Testis (tissue), 5 donors: ENCODE measurements around the gene GALM. TPM values are rescaled to one million over a fixed set of nuclear protein-coding genes. Genes with fewer than 3 reads are reported as not detected.
A peak's percentile ranks its signal among the peaks of the same experiment; 100 is the strongest.

Experiments used
- DNase-seq: peaks from one replicate; pipeline ENCODE4 v3.0.0-alpha.2; 2019
- H3K27ac ChIP-seq, 2 donors: fragments of 200-600 bp; sonication (generic); one replicate each; pipeline ENCODE4 v1.5.1; 2019
- H3K27me3 ChIP-seq: fragments of 200-600 bp; sonication (generic); one replicate; pipeline ENCODE4 v1.5.1; 2019
- H3K36me3 ChIP-seq: fragments of 200-600 bp; sonication (generic); one replicate; pipeline ENCODE4 v1.5.1; 2017; ENCODE audit warnings: low read depth; ENCODE audit errors: missing control alignments
- H3K4me1 ChIP-seq: fragments of 200-600 bp; sonication (generic); one replicate; pipeline ENCODE4 v1.5.1; 2019
- H3K4me3 ChIP-seq, 2 donors: fragments of 200-600 bp; sonication (generic); one replicate each; pipeline ENCODE4 v1.5.1; 2017 to 2019
- H3K9me3 ChIP-seq: fragments of 200-600 bp; sonication (generic); one replicate; pipeline ENCODE4 v1.5.1; 2017
- POLR2A ChIP-seq: fragments of 450-650 bp; IDR thresholded peaks from one replicate; pipeline ENCODE4 v1.6.1; 2017; ENCODE audit warnings: antibody characterized with exemption, mild to moderate bottlenecking, moderate library complexity
- WGBS, 2 donors: methylation state at CpG; one replicate each; pipeline ENCODE4 v1.1.5; 2018; 5-methylcytosine and 5-hydroxymethylcytosine counted together
- intact Hi-C: fragments of 100-400 bp; cut with DNase I; formaldehyde crosslinking; loops from one replicate; pipeline ENCODE4 v1.15.1; 2023; ENCODE audit warnings: low total_unique reads
- long read RNA-seq, 2 donors: transcript quantifications; one replicate each; lab custom pipeline, GENCODE V29; 2026
- polyA plus RNA-seq: library from polyadenylated mRNA; stranded (reverse); fragments of 350-450 nt; fragmentation: Illumina TruSeq; extraction: RNeasy Lipid Tissue Mini Kit (QIAGEN cat#74804); gene quantifications from one replicate; pipeline ENCODE4 v1.2.3, GENCODE V29; 2014; ENCODE audit warnings: low read depth, low replicate concordance; ENCODE audit not compliant: insufficient read depth
- total RNA-seq, 2 donors: library from RNA; depleted of rRNA; stranded (reverse); fragments of >200 nt; gene quantifications; one replicate each; pipeline ENCODE4 v1.2.3, GENCODE V29; 2016
- TF ChIP-seq, protein P1 (sequence below), 3 experiments: fragments of 450-650 bp in 2 of 3; fragments of 200-600 bp in 1 of 3; sonication (generic) in 1 of 3; IDR thresholded peaks; one replicate each; pipeline ENCODE4 v1.5.1; 2016 to 2019; ENCODE audit warnings: antibody characterized with exemption in 3 of 3, mild to moderate bottlenecking in 2 of 3, moderate library complexity in 1 of 3

Gene GALM
- 1 to 10 TPM; 8.5 to 9.1 TPM for total RNA-seq
- polyA plus RNA-seq, result 11.8 TPM
- long read RNA-seq, donor 1, transcript GALM-201 (7 exons, 2,484 nt), result major isoform, 9 of 438 reads
- long read RNA-seq, donor 1, partial matches to known transcripts, result 202 of 438 reads
- long read RNA-seq, donor 1, other reads (novel, unspliced or antisense), result 227 of 438 reads
- long read RNA-seq, donor 2, partial matches to known transcripts, result 0 of 4 reads
- long read RNA-seq, donor 2, other reads (novel, unspliced or antisense), result 0 of 4 reads

DNA sequence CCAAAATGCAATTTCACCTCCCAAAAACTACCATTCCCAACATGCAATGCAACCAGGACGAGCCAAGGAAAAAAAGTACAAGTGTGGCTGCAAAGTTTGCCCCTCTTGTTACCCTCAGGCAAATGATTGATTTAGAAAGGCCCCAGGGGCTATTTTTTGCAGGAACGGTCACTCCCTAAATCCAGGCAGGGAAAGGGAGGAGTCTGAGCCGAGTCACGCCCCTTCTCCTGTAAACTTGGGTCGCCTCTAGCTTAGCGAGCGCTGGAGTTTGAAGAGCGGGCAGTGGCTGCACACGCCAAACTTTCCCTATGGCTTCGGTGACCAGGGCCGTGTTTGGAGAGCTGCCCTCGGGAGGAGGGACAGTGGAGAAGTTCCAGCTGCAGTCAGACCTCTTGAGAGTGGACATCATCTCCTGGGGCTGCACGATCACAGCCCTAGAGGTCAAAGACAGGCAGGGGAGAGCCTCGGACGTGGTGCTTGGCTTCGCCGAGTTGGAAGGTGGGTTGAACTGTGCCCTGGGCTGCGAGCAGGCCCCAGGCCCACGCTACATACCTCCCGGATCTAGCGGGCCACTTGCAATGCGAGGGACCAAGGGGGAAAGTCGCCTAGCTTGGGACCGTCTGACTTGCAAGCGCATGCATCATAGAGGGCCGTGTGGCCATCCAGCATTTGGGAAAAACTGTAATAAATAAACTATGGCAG is at the start of gene GALM:
GALM (plus strand) TSS at position 261 of the 702 bp plus-strand sequence; CDS start at position 309, 48 bp downstream.
- TF ChIP-seq, protein P1, sequence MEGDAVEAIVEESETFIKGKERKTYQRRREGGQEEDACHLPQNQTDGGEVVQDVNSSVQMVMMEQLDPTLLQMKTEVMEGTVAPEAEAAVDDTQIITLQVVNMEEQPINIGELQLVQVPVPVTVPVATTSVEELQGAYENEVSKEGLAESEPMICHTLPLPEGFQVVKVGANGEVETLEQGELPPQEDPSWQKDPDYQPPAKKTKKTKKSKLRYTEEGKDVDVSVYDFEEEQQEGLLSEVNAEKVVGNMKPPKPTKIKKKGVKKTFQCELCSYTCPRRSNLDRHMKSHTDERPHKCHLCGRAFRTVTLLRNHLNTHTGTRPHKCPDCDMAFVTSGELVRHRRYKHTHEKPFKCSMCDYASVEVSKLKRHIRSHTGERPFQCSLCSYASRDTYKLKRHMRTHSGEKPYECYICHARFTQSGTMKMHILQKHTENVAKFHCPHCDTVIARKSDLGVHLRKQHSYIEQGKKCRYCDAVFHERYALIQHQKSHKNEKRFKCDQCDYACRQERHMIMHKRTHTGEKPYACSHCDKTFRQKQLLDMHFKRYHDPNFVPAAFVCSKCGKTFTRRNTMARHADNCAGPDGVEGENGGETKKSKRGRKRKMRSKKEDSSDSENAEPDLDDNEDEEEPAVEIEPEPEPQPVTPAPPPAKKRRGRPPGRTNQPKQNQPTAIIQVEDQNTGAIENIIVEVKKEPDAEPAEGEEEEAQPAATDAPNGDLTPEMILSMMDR (IDR thresholded peaks at IDR 0.05), result peak in 1 of 3 experiments; percentile 36
- TF ChIP-seq POLR2A, result no peak
- peak; percentile 89 for DNase-seq
- Histone ChIP-seq H3K9me3 (no peaks in the 10 kb centered on the region), H3K27ac (peak within 1 kb of the TSS; percentile 61 to 71), H3K4me1 (no peaks in the 10 kb centered on the region), H3K4me3 (peak within 1 kb of the TSS; percentile 55 to 75), H3K36me3 (no peaks in the 10 kb centered on the region), H3K27me3 (no peaks in the 10 kb centered on the region)
- intact Hi-C loops, result loop anchor here (10.0 kb wide), 2 partner anchors 51 to 59 kb away; no protein-coding TSS in a partner anchor
- WGBS, 2 donors, result 2 to 3% methylated on average over 26 of the region's 26 CpGs

DNA sequence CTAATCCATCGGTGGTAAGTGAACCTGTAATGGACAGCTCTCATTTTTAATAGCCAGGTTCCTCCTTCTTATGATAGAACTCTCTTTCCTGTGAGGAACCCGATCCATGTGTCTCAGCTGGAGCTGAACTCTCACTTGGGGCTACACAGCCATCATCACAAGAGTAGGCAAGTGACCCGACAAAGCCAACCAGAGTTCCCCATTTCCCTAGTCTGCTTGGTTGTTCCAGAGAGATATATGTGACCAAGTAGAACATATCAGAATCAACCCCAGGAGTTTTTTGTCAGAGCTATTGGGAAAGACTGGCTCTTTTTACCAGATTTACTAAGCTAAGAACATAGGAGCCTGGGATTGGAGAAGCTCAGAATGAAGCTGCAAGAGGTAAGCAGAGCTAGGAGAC is 48.6 kb upstream of the GALM start:
- no peak for TF ChIP-seq POLR2A
- TF ChIP-seq, protein P1 (IDR thresholded peaks at IDR 0.05), result no peak
- no peak overlapping the region for H3K4me3 ChIP-seq
- 83 to 84% methylated on average over 3 of the region's 3 CpGs for WGBS, 2 donors
- no peaks in the 10 kb centered on the region for H3K27me3 ChIP-seq
- no peaks in the 10 kb centered on the region for H3K36me3 ChIP-seq
- H3K9me3 ChIP-seq, result no peaks in the 10 kb centered on the region
- no peak for DNase-seq
- intact Hi-C loops, result loop anchor here (10.0 kb wide), 1 partner anchor 48 kb away; the partner anchor contains the start of gene GALM
- H3K27ac ChIP-seq, result no peak overlapping the region
- H3K4me1 ChIP-seq, result peaks cover 8% of the 10 kb centered on the region

DNA sequence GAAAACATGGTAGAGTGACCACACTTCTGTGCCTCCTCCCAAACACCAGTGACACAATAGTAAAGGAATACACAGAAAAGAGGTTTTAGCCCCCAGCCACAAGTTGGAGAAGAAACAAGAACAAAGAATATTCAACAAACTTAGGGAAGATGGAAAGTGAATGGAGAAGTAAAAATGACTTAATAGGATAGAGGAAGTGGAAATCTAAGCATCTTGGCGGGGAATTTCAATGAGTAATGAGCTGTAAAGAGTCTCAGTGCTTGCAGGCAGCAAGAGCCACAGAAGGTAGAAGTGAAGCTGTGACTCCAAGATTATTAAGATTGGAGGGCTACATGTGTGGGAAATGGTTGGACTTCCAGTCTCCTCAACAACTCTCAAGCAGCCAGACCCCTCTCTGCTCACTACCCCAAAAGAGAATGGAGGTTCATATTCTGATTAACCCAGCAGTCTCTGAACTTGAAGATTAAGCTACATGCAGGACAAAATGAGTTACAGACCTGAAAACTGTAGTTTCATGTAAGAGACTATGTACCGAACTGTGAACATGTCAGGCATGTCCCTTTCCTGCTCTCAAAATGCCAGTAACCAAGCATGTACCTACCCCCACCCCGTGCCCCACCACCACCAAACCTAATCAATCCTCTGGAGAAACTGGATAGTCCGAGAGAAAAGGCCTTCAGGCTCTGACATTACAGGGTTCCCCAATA is 46.3 kb upstream of the GALM start:
- 61 to 67% methylated on average over 4 of the region's 4 CpGs for WGBS, 2 donors
- H3K4me1 ChIP-seq, result no peaks in the 10 kb centered on the region
- peak overlapping the region in 1 of 2 donors; percentile 1 for H3K27ac ChIP-seq
- intact Hi-C loops, result loop anchor here (10.0 kb wide), 1 partner anchor 45 kb away; the partner anchor contains the start of gene GALM
- TF ChIP-seq POLR2A, result no peak
- TF ChIP-seq, protein P1 (IDR thresholded peaks at IDR 0.05), result no peak
- no peaks in the 10 kb centered on the region for H3K9me3 ChIP-seq
- H3K4me3 ChIP-seq, result no peak overlapping the region
- DNase-seq, result no peak
- no peaks in the 10 kb centered on the region for H3K27me3 ChIP-seq
- H3K36me3 ChIP-seq, result no peaks in the 10 kb centered on the region

DNA sequence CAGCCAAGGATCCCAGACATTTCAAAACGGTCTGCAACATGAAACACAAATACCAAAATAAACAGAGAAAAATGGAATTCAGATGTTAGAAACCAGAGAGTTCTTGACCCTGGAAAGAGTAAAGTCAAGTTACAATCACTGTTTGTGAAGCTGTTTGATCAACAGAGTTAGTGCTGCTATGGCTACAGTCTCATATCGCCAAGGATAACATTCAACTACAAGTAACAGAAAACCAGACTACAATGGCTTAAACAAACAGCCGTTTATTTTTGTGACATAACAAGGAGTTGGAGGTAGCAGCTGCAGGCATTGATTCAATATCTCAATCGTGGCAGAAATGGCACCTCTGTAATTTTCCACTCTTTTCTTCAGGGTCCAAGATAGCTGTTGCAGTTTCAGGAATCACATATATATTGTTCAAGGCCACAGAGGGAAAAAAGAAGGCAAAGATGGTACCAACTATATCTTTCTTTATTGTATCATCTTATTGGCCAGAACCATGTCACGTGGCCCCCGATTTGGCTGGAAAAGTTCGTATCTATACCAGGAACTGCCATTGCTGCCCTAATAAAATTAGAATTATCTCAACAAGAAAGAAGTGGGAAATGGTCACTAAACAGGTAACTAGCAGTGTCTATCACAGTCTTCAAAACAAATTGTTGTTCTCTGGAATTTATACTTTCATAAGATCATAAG is 45.5 kb upstream of the GALM start:
- H3K4me1 ChIP-seq, result no peaks in the 10 kb centered on the region
- no peaks in the 10 kb centered on the region for H3K27me3 ChIP-seq
- peak overlapping the region in 1 of 2 donors; percentile 12 for H3K27ac ChIP-seq
- no peak for TF ChIP-seq POLR2A
- TF ChIP-seq, protein P1 (IDR thresholded peaks at IDR 0.05), result no peak
- intact Hi-C loops, result no loop called here
- no peaks in the 10 kb centered on the region for H3K36me3 ChIP-seq
- no peak overlapping the region for H3K4me3 ChIP-seq
- DNase-seq, result no peak
- WGBS, 2 donors, result 34 to 41% methylated on average over 7 of the region's 7 CpGs
- no peaks in the 10 kb centered on the region for H3K9me3 ChIP-seq
